Keratinocyte (primary cell): Measurements from ENCODE around the gene OLFM2. TPM values are rescaled to one million over a fixed set of nuclear protein-coding genes. Genes with fewer than 3 reads are reported as not detected.

Source experiments
- DNase-seq: peaks from one replicate; pipeline ENCODE4 v3.0.0-alpha.2; 2011; ENCODE audit warnings: low read depth, missing footprints, low spot score
- FAIRE-seq: peaks from 2 replicates; lab custom pipeline; 2011; peaks lifted over from hg19 to GRCh38; lab: Jason Lieb, UNC
- H2AFZ ChIP-seq: 2 replicates; pipeline ENCODE4 v1.6.0; 2012; ENCODE audit warnings: low read length, control low read depth, inconsistent platforms; ENCODE audit not compliant: control insufficient read depth
- H3K27ac ChIP-seq: 2 replicates; pipeline ENCODE4 v1.5.1; 2011; ENCODE audit warnings: low read length; ENCODE audit not compliant: control insufficient read depth, insufficient read depth
- H3K27me3 ChIP-seq: 3 replicates; pipeline ENCODE4 v1.6.0; 2011; ENCODE audit warnings: low read length; ENCODE audit not compliant: control insufficient read depth, insufficient read depth; ENCODE audit errors: extremely low read depth
- H3K36me3 ChIP-seq, 2 experiments: 2 replicates in 1 of 2; 3 replicates in 1 of 2; pipeline ENCODE4 v1.5.1; 2011; ENCODE audit warnings: low read length in 2 of 2, mild to moderate bottlenecking in 1 of 2; ENCODE audit not compliant: control insufficient read depth in 2 of 2, insufficient read depth in 2 of 2; ENCODE audit errors: extremely low read depth in 1 of 2
- H3K4me1 ChIP-seq: 3 replicates; pipeline ENCODE4 v1.5.1; 2011; ENCODE audit warnings: low read length; ENCODE audit not compliant: control insufficient read depth, insufficient read depth; ENCODE audit errors: extremely low read depth
- H3K4me2 ChIP-seq: 3 replicates; pipeline ENCODE4 v1.6.0; 2011; ENCODE audit warnings: low read depth, low read length; ENCODE audit not compliant: control insufficient read depth, insufficient read depth; ENCODE audit errors: extremely low read depth
- H3K4me3 ChIP-seq, 3 experiments: fragments of 200-600 bp in 1 of 3; sonication (generic) in 1 of 3; 2 replicates in 2 of 3; 3 replicates in 1 of 3; pipeline ENCODE4 v1.5.1; 2011 to 2016; ENCODE audit warnings: low read length in 3 of 3, mild to moderate bottlenecking in 3 of 3, control low read depth in 2 of 3, inconsistent platforms in 1 of 3, low read depth in 1 of 3, mixed read lengths in 1 of 3, mixed run types in 1 of 3, moderate library complexity in 1 of 3; ENCODE audit not compliant: control insufficient read depth in 2 of 3, insufficient read depth in 2 of 3; ENCODE audit errors: extremely low read depth in 1 of 3
- H3K79me2 ChIP-seq: 2 replicates; pipeline ENCODE4 v1.6.0; 2012; ENCODE audit warnings: low read length; ENCODE audit not compliant: control insufficient read depth, insufficient read depth
- H3K9ac ChIP-seq: 3 replicates; pipeline ENCODE4 v1.6.0; 2011; ENCODE audit warnings: low read length; ENCODE audit not compliant: control insufficient read depth, insufficient read depth; ENCODE audit errors: extremely low read depth
- H3K9me1 ChIP-seq: 3 replicates; pipeline ENCODE4 v1.6.0; 2011; ENCODE audit warnings: low read length; ENCODE audit not compliant: control insufficient read depth, insufficient read depth; ENCODE audit errors: extremely low read depth
- H3K9me3 ChIP-seq: 2 replicates; pipeline ENCODE4 v1.5.1; 2012; ENCODE audit warnings: low read depth, low read length; ENCODE audit not compliant: control insufficient read depth
- H4K20me1 ChIP-seq: 3 replicates; pipeline ENCODE4 v1.6.0; 2011; ENCODE audit warnings: low read length; ENCODE audit not compliant: control insufficient read depth, insufficient read depth; ENCODE audit errors: extremely low read depth
- CTCF ChIP-seq, 3 experiments: IDR thresholded peaks in 1 of 3; conservative IDR thresholded peaks in 1 of 3; optimal IDR thresholded peaks in 1 of 3; 2 replicates in 2 of 3; 3 replicates in 1 of 3; pipeline versions ENCODE3 to v1.5.1; 2011; ENCODE audit warnings: low read length in 3 of 3, mild to moderate bottlenecking in 3 of 3, moderate library complexity in 2 of 3, control low read depth in 1 of 3, inconsistent platforms in 1 of 3; ENCODE audit not compliant: insufficient read depth in 2 of 3; ENCODE audit errors: extremely low read depth in 1 of 3
- EZH2 ChIP-seq: IDR thresholded peaks from one replicate; pipeline ENCODE4 v1.6.1; 2012; ENCODE audit warnings: inconsistent platforms, mild to moderate bottlenecking, low read length, moderate library complexity
- dilution Hi-C: fragments of 300-500 bp; cut with MboI; formaldehyde crosslinking; loops from one replicate; pipeline ENCODE4 v1.7.0; 2020; ENCODE audit warnings: low sequenced_read_pairs; ENCODE audit not compliant: extremely low pct_ligation_motif_present
- polyA plus RNA-seq, 5 experiments: library from polyadenylated mRNA; depleted of rRNA in 3 of 5; stranded (reverse) in 3 of 5; stranded (forward) in 1 of 5; unstranded in 1 of 5; fragments of >200 nt; gene quantifications; 1 replicate in 1 of 5; 2 replicates in 3 of 5; 3 replicates in 1 of 5; pipeline versions ENCODE4 v1.2.1 to v1.2.3, GENCODE V29; 2011 to 2012; ENCODE audit warnings: missing spikeins in 2 of 5, low read depth in 1 of 5, low replicate concordance in 1 of 5

Gene OLFM2
- polyA plus RNA-seq, 1 donor (not counting 4 experiments of a cell fraction or from before 2014, with no cell fraction given): 5.3 TPM

GRCh38 chr19:9834307-9834725, 102.0 kb downstream of the OLFM2 start:
- H3K9ac ChIP-seq: no peak overlapping the region
- H3K4me1 ChIP-seq: peaks cover 8% of the 10 kb centered on the region
- H3K4me3 ChIP-seq: peak overlapping the region in 2 of 3 experiments; percentile 89 to 94
- no peaks in the 10 kb centered on the region for H4K20me1 ChIP-seq
- no peak overlapping the region for H2AFZ ChIP-seq
- peaks cover 11 to 20% of the 10 kb centered on the region in 2 experiments for H3K36me3 ChIP-seq
- FAIRE-seq: no peak
- no peak for TF ChIP-seq CTCF (optimal IDR thresholded peaks at IDR 0.05 in 1 of 3, IDR thresholded peaks at IDR 0.05 in 1 of 3, conservative IDR thresholded peaks at IDR 0.05 in 1 of 3; ENCODE audit: extremely low read depth in 1 of 3, insufficient read depth in 2 of 3, low read length in 3 of 3)
- no peak for TF ChIP-seq EZH2
- no peaks in the 10 kb centered on the region for H3K27me3 ChIP-seq
- H3K79me2 ChIP-seq: peaks cover 29% of the 10 kb centered on the region
- no peak for DNase-seq
- H3K9me1 ChIP-seq: no peaks in the 10 kb centered on the region
- no peak overlapping the region for H3K4me2 ChIP-seq
- dilution Hi-C loops: no loop called here
- H3K9me3 ChIP-seq: no peaks in the 10 kb centered on the region
- no peak overlapping the region for H3K27ac ChIP-seq

- H3K9me3 ChIP-seq: no peaks in the 10 kb centered on the region
- peak overlapping the region; percentile 68 for H2AFZ ChIP-seq
- H3K27ac ChIP-seq: peak overlapping the region; percentile 60
- peak overlapping the region; percentile 90 for H3K9ac ChIP-seq
- peak overlapping the region; percentile 97 for H3K4me2 ChIP-seq
- H4K20me1 ChIP-seq: no peaks in the 10 kb centered on the region
- dilution Hi-C loops: no loop called here
- H3K4me1 ChIP-seq: peaks cover 6% of the 10 kb centered on the region
- H3K27me3 ChIP-seq: no peaks in the 10 kb centered on the region
- FAIRE-seq: no peak
- DNase-seq: no peak
- no peaks in the 10 kb centered on the region for H3K9me1 ChIP-seq
- peaks cover 8% of the 10 kb centered on the region in 2 experiments for H3K36me3 ChIP-seq
- H3K79me2 ChIP-seq: peaks cover 48% of the 10 kb centered on the region
- H3K4me3 ChIP-seq: peak overlapping the region; percentile 70 to 98 (median 97)
- no peak for TF ChIP-seq CTCF (optimal IDR thresholded peaks at IDR 0.05 in 1 of 3, IDR thresholded peaks at IDR 0.05 in 1 of 3, conservative IDR thresholded peaks at IDR 0.05 in 1 of 3; ENCODE audit: extremely low read depth in 1 of 3, insufficient read depth in 2 of 3, low read length in 3 of 3)
- TF ChIP-seq EZH2: no peak
These were observed 107.7 kb downstream of the OLFM2 start for GRCh38 chr19:9828551-9829063.
